Mucosa of rectum (tissue), 2 donors: Measurements from ENCODE around the gene C1QTNF8.

Experiments
- H3K27ac ChIP-seq, 2 donors: one replicate each; pipeline ENCODE4 v1.7.0; 2013; ENCODE audit warnings: inconsistent platforms in 2 of 2, low read depth in 2 of 2, low read length in 2 of 2
- H3K27me3 ChIP-seq, 2 donors: one replicate each; pipeline ENCODE4 v1.7.0; 2013; ENCODE audit warnings: low read length in 2 of 2; ENCODE audit not compliant: control insufficient read depth in 2 of 2, insufficient read depth in 2 of 2
- H3K36me3 ChIP-seq, 2 donors: one replicate each; pipeline ENCODE4 v1.7.0; 2013; ENCODE audit warnings: low read length in 2 of 2; ENCODE audit not compliant: control insufficient read depth in 2 of 2, insufficient read depth in 2 of 2
- H3K4me1 ChIP-seq, 2 donors: one replicate each; pipeline ENCODE4 v1.7.0; 2013; ENCODE audit warnings: low read length in 2 of 2, mild to moderate bottlenecking in 1 of 2; ENCODE audit not compliant: control insufficient read depth in 2 of 2, insufficient read depth in 2 of 2
- H3K4me3 ChIP-seq, 2 donors: one replicate each; pipeline ENCODE4 v1.7.0; 2013; ENCODE audit warnings: low read length in 2 of 2
- H3K9ac ChIP-seq, 2 donors: one replicate each; pipeline ENCODE4 v1.7.0; 2013; ENCODE audit warnings: low read length in 2 of 2, low read depth in 1 of 2, mild to moderate bottlenecking in 1 of 2
- H3K9me3 ChIP-seq, 2 donors: one replicate each; pipeline ENCODE4 v1.7.0; 2013; ENCODE audit warnings: low read length in 2 of 2; ENCODE audit not compliant: control insufficient read depth in 2 of 2
- donor health status: healthy.
- donor health status: Normal muscosa, but diverticular disease.

C1QTNF8 gene

GRCh38 chr16:1084971-1085370, 11.1 kb downstream of the C1QTNF8 start:
- Histone ChIP-seq H3K4me1 (peaks cover 11 to 14% of the 10 kb centered on the region in 2 donors), H3K4me3 (no peak overlapping the region), H3K9me3 (peaks cover 2 to 15% of the 10 kb centered on the region in 2 donors), H3K27ac (no peak overlapping the region), H3K36me3 (no peaks in the 10 kb centered on the region), H3K27me3 (peaks cover 0 to 12% of the 10 kb centered on the region in 2 donors), H3K9ac (no peak overlapping the region)

GRCh38 chr16:1082952-1083675, 12.9 kb downstream of the C1QTNF8 start:
- Histone ChIP-seq H3K27me3 (peaks cover 0 to 9% of the 10 kb centered on the region in 2 donors), H3K27ac (no peak overlapping the region), H3K36me3 (no peaks in the 10 kb centered on the region), H3K4me1 (peaks cover 1 to 7% of the 10 kb centered on the region in 2 donors), H3K4me3 (no peak overlapping the region), H3K9ac (no peak overlapping the region), H3K9me3 (peaks cover 2 to 15% of the 10 kb centered on the region in 2 donors)

GRCh38 chr16:1082266-1082951, 13.6 kb downstream of the C1QTNF8 start:
- Histone ChIP-seq H3K4me1 (peaks cover 3 to 7% of the 10 kb centered on the region in 2 donors), H3K4me3 (no peak overlapping the region), H3K27me3 (peaks cover 0 to 9% of the 10 kb centered on the region in 2 donors), H3K9ac (no peak overlapping the region), H3K36me3 (no peaks in the 10 kb centered on the region), H3K27ac (no peak overlapping the region), H3K9me3 (peaks cover 2 to 15% of the 10 kb centered on the region in 2 donors)

- Histone ChIP-seq H3K4me3 (no peak overlapping the region), H3K9me3 (peaks cover 2 to 15% of the 10 kb centered on the region in 2 donors), H3K36me3 (no peaks in the 10 kb centered on the region), H3K27ac (no peak overlapping the region), H3K27me3 (peaks cover 0 to 11% of the 10 kb centered on the region in 2 donors), H3K4me1 (peaks cover 3 to 7% of the 10 kb centered on the region in 2 donors), H3K9ac (no peak overlapping the region)
Measured at GRCh38 chr16:1081734-1082265, 14.2 kb downstream of the C1QTNF8 start.

GRCh38 chr16:1080801-1081733, 15.0 kb downstream of the C1QTNF8 start:
- H3K4me3 ChIP-seq: no peak overlapping the region
- peaks cover 3 to 7% of the 10 kb centered on the region in 2 donors for H3K4me1 ChIP-seq
- peaks cover 0 to 16% of the 10 kb centered on the region in 2 donors for H3K27me3 ChIP-seq
- no peak overlapping the region for H3K27ac ChIP-seq
- H3K9ac ChIP-seq: no peak overlapping the region
- H3K36me3 ChIP-seq: no peaks in the 10 kb centered on the region
- H3K9me3 ChIP-seq: peaks cover 2 to 15% of the 10 kb centered on the region in 2 donors

- H3K4me3 ChIP-seq: no peak overlapping the region
- peaks cover 0 to 16% of the 10 kb centered on the region in 2 donors for H3K27me3 ChIP-seq
- H3K4me1 ChIP-seq: peaks cover 3 to 7% of the 10 kb centered on the region in 2 donors
- H3K27ac ChIP-seq: no peak overlapping the region
- no peak overlapping the region for H3K9ac ChIP-seq
- H3K9me3 ChIP-seq: peaks cover 2 to 8% of the 10 kb centered on the region in 2 donors
- H3K36me3 ChIP-seq: no peaks in the 10 kb centered on the region
Measured at GRCh38 chr16:1079786-1080525, 16.1 kb downstream of the C1QTNF8 start.

- Histone ChIP-seq H3K9me3 (peaks cover 2 to 4% of the 10 kb centered on the region in 2 donors), H3K9ac (no peak overlapping the region), H3K4me1 (peaks cover 3 to 7% of the 10 kb centered on the region in 2 donors), H3K27me3 (peaks cover 0 to 16% of the 10 kb centered on the region in 2 donors), H3K27ac (no peak overlapping the region), H3K36me3 (no peaks in the 10 kb centered on the region), H3K4me3 (no peak overlapping the region)
Measured at GRCh38 chr16:1079341-1079740, 16.7 kb downstream of the C1QTNF8 start.

GRCh38 chr16:1078579-1079021, 17.4 kb downstream of the C1QTNF8 start:
- no peak overlapping the region for H3K4me3 ChIP-seq
- no peaks in the 10 kb centered on the region for H3K9me3 ChIP-seq
- H3K9ac ChIP-seq: no peak overlapping the region
- H3K27me3 ChIP-seq: peaks cover 0 to 16% of the 10 kb centered on the region in 2 donors
- no peak overlapping the region for H3K27ac ChIP-seq
- H3K36me3 ChIP-seq: no peaks in the 10 kb centered on the region
- peaks cover 3 to 7% of the 10 kb centered on the region in 2 donors for H3K4me1 ChIP-seq

GRCh38 chr16:1077877-1078578, 18.0 kb downstream of the C1QTNF8 start:
- H3K9me3 ChIP-seq: no peaks in the 10 kb centered on the region
- no peak overlapping the region for H3K4me3 ChIP-seq
- no peak overlapping the region for H3K9ac ChIP-seq
- H3K4me1 ChIP-seq: peaks cover 3 to 7% of the 10 kb centered on the region in 2 donors
- no peak overlapping the region for H3K27ac ChIP-seq
- no peaks in the 10 kb centered on the region for H3K36me3 ChIP-seq
- H3K27me3 ChIP-seq: peaks cover 0 to 16% of the 10 kb centered on the region in 2 donors
